ENCODE results near the gene ZNF526. TPM values are rescaled to one million over a fixed set of nuclear protein-coding genes. Genes with fewer than 3 reads are reported as not detected.

The ZNF526 gene
- total RNA-seq, 1 donor from 2014 or later = 9.6 TPM

GRCh38 chr19:42269478-42270345 lies 49.6 kb downstream of the ZNF526 start:
- no peaks in the 10 kb centered on the region for H3K9me3 ChIP-seq
- H3K4me3 ChIP-seq = peak overlapping the region; percentile 69
- H3K27ac ChIP-seq = peak overlapping the region; percentile 92
- peaks cover 28% of the 10 kb centered on the region for H3K36me3 ChIP-seq
- no peak for ATAC-seq
- TF ChIP-seq CTCF (IDR thresholded peaks at IDR 0.05) = no peak
- H3K4me1 ChIP-seq = peaks cover 28% of the 10 kb centered on the region
- peak; percentile 69 for DNase-seq
- H3K27me3 ChIP-seq = no peaks in the 10 kb centered on the region
- intact Hi-C loops (cut with DNase I) = no loop called here

GRCh38 chr19:42270346-42271044 lies 50.4 kb downstream of the ZNF526 start:
- H3K4me3 ChIP-seq = peak overlapping the region; percentile 69
- intact Hi-C loops (cut with DNase I) = no loop called here
- peaks cover 34% of the 10 kb centered on the region for H3K4me1 ChIP-seq
- ATAC-seq = peak; percentile 3
- DNase-seq = peak; percentile 80
- no peaks in the 10 kb centered on the region for H3K9me3 ChIP-seq
- H3K27me3 ChIP-seq = no peaks in the 10 kb centered on the region
- no peak for TF ChIP-seq CTCF (IDR thresholded peaks at IDR 0.05)
- peak overlapping the region; percentile 92 for H3K27ac ChIP-seq
- peaks cover 34% of the 10 kb centered on the region for H3K36me3 ChIP-seq

DNA sequence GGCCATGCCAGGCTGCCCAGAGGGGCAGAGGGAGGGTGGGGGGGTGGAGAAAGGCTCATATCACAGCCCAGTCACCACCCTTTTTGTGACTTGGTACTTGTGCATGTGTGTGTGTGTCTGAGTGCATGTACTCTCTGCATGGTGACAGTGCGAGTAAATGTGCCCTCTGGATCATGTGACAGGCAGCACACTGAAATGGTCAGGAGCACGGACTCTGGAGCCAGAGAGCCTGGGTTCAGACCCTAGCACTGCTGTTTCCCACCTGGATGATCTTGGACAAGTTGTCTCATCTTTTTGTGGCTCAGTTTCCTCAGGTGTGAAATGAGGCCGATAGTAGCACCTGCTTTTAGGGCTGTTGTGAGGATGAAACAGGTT lies 50.9 kb downstream of the ZNF526 start:
- DNase-seq (no peak), ATAC-seq (no peak)
- H3K9me3 ChIP-seq = no peaks in the 10 kb centered on the region
- peaks cover 37% of the 10 kb centered on the region for H3K4me1 ChIP-seq
- peak overlapping the region; percentile 69 for H3K4me3 ChIP-seq
- H3K27ac ChIP-seq = peak overlapping the region; percentile 92
- H3K36me3 ChIP-seq = peaks cover 34% of the 10 kb centered on the region
- intact Hi-C loops (cut with DNase I) = no loop called here
- H3K27me3 ChIP-seq = no peaks in the 10 kb centered on the region
- TF ChIP-seq CTCF (IDR thresholded peaks at IDR 0.05) = no peak

- TF ChIP-seq CTCF (IDR thresholded peaks at IDR 0.05) = no peak
- DNase-seq = no peak
- Histone ChIP-seq H3K4me3 (no peak overlapping the region), H3K27ac (peak overlapping the region; percentile 92), H3K4me1 (peaks cover 44% of the 10 kb centered on the region), H3K27me3 (no peaks in the 10 kb centered on the region), H3K9me3 (no peaks in the 10 kb centered on the region), H3K36me3 (peaks cover 34% of the 10 kb centered on the region)
- no peak for ATAC-seq
- intact Hi-C loops (cut with DNase I) = no loop called here
These were observed 51.9 kb downstream of the ZNF526 start for GRCh38 chr19:42271861-42272534.

GRCh38 chr19:42272535-42272897 lies 52.4 kb downstream of the ZNF526 start:
- no peak overlapping the region for H3K4me3 ChIP-seq
- no peaks in the 10 kb centered on the region for H3K27me3 ChIP-seq
- intact Hi-C loops (cut with DNase I) = no loop called here
- DNase-seq (no peak), ATAC-seq (no peak)
- H3K27ac ChIP-seq = no peak overlapping the region
- peaks cover 34% of the 10 kb centered on the region for H3K36me3 ChIP-seq
- peaks cover 48% of the 10 kb centered on the region for H3K4me1 ChIP-seq
- TF ChIP-seq CTCF (IDR thresholded peaks at IDR 0.05) = no peak
- no peaks in the 10 kb centered on the region for H3K9me3 ChIP-seq

All from upper lobe of right lung (tissue), 1 donor.